Liver (tissue), 9 donors: Measurements from ENCODE around the gene TMPRSS9. TPM values are rescaled to one million over a fixed set of nuclear protein-coding genes. Genes with fewer than 3 reads are reported as not detected.

Experiments
- DNase-seq: peaks from one replicate; pipeline ENCODE4 v3.0.0-alpha.2; 2017; ENCODE audit warnings: low spot score
- H3K27ac ChIP-seq, 2 donors: one replicate each; pipeline ENCODE4 v1.7.0; 2013; ENCODE audit warnings: inconsistent platforms in 2 of 2, low read length in 2 of 2, control low read depth in 1 of 2, low read depth in 1 of 2, mild to moderate bottlenecking in 1 of 2
- H3K27me3 ChIP-seq, 4 donors: one replicate each; pipeline versions ENCODE4 v1.6.1 to v1.7.0; 2013; ENCODE audit warnings: low read length in 3 of 4, inconsistent platforms in 1 of 4, mild to moderate bottlenecking in 1 of 4, moderate library complexity in 1 of 4; ENCODE audit not compliant: control insufficient read depth in 4 of 4, insufficient read depth in 4 of 4
- H3K36me3 ChIP-seq, 4 donors: one replicate each; pipeline versions ENCODE4 v1.6.1 to v1.7.0; 2013; ENCODE audit warnings: low read length in 3 of 4, mild to moderate bottlenecking in 3 of 4, low read depth in 1 of 4, moderate library complexity in 1 of 4; ENCODE audit not compliant: control insufficient read depth in 4 of 4, insufficient read depth in 3 of 4
- H3K4me1 ChIP-seq, 4 donors: one replicate each; pipeline versions ENCODE4 v1.6.1 to v1.7.0; 2013; ENCODE audit warnings: low read length in 3 of 4, mild to moderate bottlenecking in 3 of 4, moderate library complexity in 1 of 4; ENCODE audit not compliant: control insufficient read depth in 4 of 4, insufficient read depth in 4 of 4
- H3K4me3 ChIP-seq, 3 donors: one replicate each; pipeline versions ENCODE4 v1.6.1 to v1.7.0; 2013; ENCODE audit warnings: low read length in 3 of 3, control low read depth in 1 of 3, low read depth in 1 of 3, mild to moderate bottlenecking in 1 of 3
- H3K9ac ChIP-seq, 2 donors: one replicate each; pipeline ENCODE4 v1.7.0; 2013; ENCODE audit warnings: low read length in 2 of 2, mild to moderate bottlenecking in 2 of 2, moderate library complexity in 2 of 2, control low read depth in 1 of 2, low read depth in 1 of 2
- H3K9me3 ChIP-seq, 4 donors: one replicate each; pipeline versions ENCODE4 v1.6.1 to v1.7.0; 2013; ENCODE audit warnings: low read length in 3 of 4; ENCODE audit not compliant: control insufficient read depth in 4 of 4
- ATF3 ChIP-seq: IDR thresholded peaks from 2 replicates; pipeline ENCODE4 v1.6.1; 2016; ENCODE audit warnings: antibody characterized with exemption
- CTCF ChIP-seq: fragments of 150-350 bp; IDR thresholded peaks from 2 replicates; pipeline ENCODE4 v1.5.1; 2017; ENCODE audit warnings: improper control_type of control experiment, low read depth, low read length; ENCODE audit not compliant: missing input control
- EGR1 ChIP-seq, 2 donors: IDR thresholded peaks; 2 replicates each; pipeline ENCODE4 v1.6.1; 2016 to 2018; ENCODE audit warnings: antibody characterized with exemption in 2 of 2, low read depth in 2 of 2
- FOXA1 ChIP-seq: IDR thresholded peaks from 2 replicates; pipeline ENCODE4 v1.6.1; 2016; ENCODE audit warnings: antibody characterized with exemption
- FOXA2 ChIP-seq: IDR thresholded peaks from 2 replicates; pipeline ENCODE4 v1.6.1; 2016; ENCODE audit warnings: antibody characterized with exemption
- GABPA ChIP-seq, 2 donors: IDR thresholded peaks in 1 of 2; conservative IDR thresholded peaks in 1 of 2; 2 replicates each; pipeline ENCODE4 v1.6.1; 2016; ENCODE audit warnings: antibody characterized with exemption in 2 of 2, mild to moderate bottlenecking in 1 of 2, moderate library complexity in 1 of 2
- HNF4A ChIP-seq, 2 donors: conservative IDR thresholded peaks; 2 replicates each; pipeline ENCODE4 v1.6.1; 2016; ENCODE audit warnings: antibody characterized with exemption in 2 of 2, mild to moderate bottlenecking in 2 of 2
- HNF4G ChIP-seq: IDR thresholded peaks from 2 replicates; pipeline ENCODE4 v1.6.1; 2016; ENCODE audit warnings: antibody characterized with exemption
- JUND ChIP-seq, 2 donors: IDR thresholded peaks; 2 replicates each; pipeline ENCODE4 v1.6.1; 2016; ENCODE audit warnings: antibody characterized with exemption in 2 of 2
- MAX ChIP-seq: IDR thresholded peaks from 2 replicates; pipeline ENCODE4 v1.6.1; 2016; ENCODE audit warnings: antibody characterized with exemption
- NR2F2 ChIP-seq: IDR thresholded peaks from 2 replicates; pipeline ENCODE4 v1.6.1; 2016; ENCODE audit warnings: antibody characterized with exemption
- RAD21 ChIP-seq, 2 donors: IDR thresholded peaks; 2 replicates each; pipeline ENCODE4 v1.6.1; 2016; ENCODE audit warnings: antibody characterized with exemption in 2 of 2, mild to moderate bottlenecking in 2 of 2
- REST ChIP-seq: IDR thresholded peaks from 2 replicates; pipeline ENCODE4 v1.6.1; 2016; ENCODE audit warnings: antibody characterized with exemption, mild to moderate bottlenecking
- RXRA ChIP-seq, 2 donors: IDR thresholded peaks; 2 replicates each; pipeline ENCODE4 v1.6.1; 2017 to 2018; ENCODE audit warnings: antibody characterized with exemption in 2 of 2, mild to moderate bottlenecking in 1 of 2
- SP1 ChIP-seq: IDR thresholded peaks from 2 replicates; pipeline ENCODE4 v1.6.1; 2018; ENCODE audit warnings: antibody characterized with exemption, mild to moderate bottlenecking
- TAF1 ChIP-seq: conservative IDR thresholded peaks from 2 replicates; pipeline ENCODE4 v1.6.1; 2016; ENCODE audit warnings: antibody characterized with exemption, mild to moderate bottlenecking
- YY1 ChIP-seq: IDR thresholded peaks from 2 replicates; pipeline ENCODE4 v1.6.1; 2016; ENCODE audit warnings: antibody characterized with exemption, mild to moderate bottlenecking
- ZBTB33 ChIP-seq: IDR thresholded peaks from 2 replicates; pipeline ENCODE4 v1.6.1; 2016; ENCODE audit warnings: antibody characterized with exemption
- WGBS: extraction: QIAGEN DNeasy Blood & Tissue Kit; methylation state at CpG from one replicate; pipeline ENCODE4 v1.1.7; 2013; 5-methylcytosine and 5-hydroxymethylcytosine counted together
- polyA plus RNA-seq, 2 donors: library from polyadenylated mRNA; stranded (reverse) in 1 of 2; unstranded in 1 of 2; fragments of 200-250 nt in 1 of 2; fragments of >200 nt in 1 of 2; fragmentation: Nextera tagmentation in 1 of 2; extraction: Ambion mirVana in 1 of 2; gene quantifications; one replicate each; pipeline versions ENCODE4 v1.2.1 to v1.2.3, GENCODE V29; 2013 to 2015
- total RNA-seq, 2 donors: library from RNA; depleted of rRNA; stranded (reverse); fragments of >200 nt; gene quantifications; one replicate each; pipeline ENCODE4 v1.2.3, GENCODE V29; 2014
- donor health status: healthy.
- donor health status: healthy.
- donor health status: healthy.
- donor health status: healthy.
- donor health status: healthy.

TMPRSS9 gene
- total and polyA plus RNA-seq, 4 donors: 0.39 to 24.8 (median 1.5) TPM

- DNase-seq: no peak
- TF ChIP-seq ZBTB33: no peak
- no peak for TF ChIP-seq ATF3
- no peak for TF ChIP-seq HNF4A (conservative IDR thresholded peaks at IDR 0.05)
- no peak for TF ChIP-seq FOXA1
- no peak for TF ChIP-seq JUND (IDR thresholded peaks at IDR 0.05)
- TF ChIP-seq FOXA2: no peak
- TF ChIP-seq HNF4G: no peak
- TF ChIP-seq CTCF: no peak
- TF ChIP-seq SP1: no peak
- no peak for TF ChIP-seq NR2F2
- H3K9ac ChIP-seq: no peak overlapping the region
- no peaks in the 10 kb centered on the region for H3K9me3 ChIP-seq
- H3K27ac ChIP-seq: no peak overlapping the region
- no peak overlapping the region for H3K4me3 ChIP-seq
- H3K27me3 ChIP-seq: no peaks in the 10 kb centered on the region
- H3K4me1 ChIP-seq: no peaks in the 10 kb centered on the region
- peaks cover 0 to 26% (median 4%) of the 10 kb centered on the region in 4 donors for H3K36me3 ChIP-seq
- WGBS: 96% methylated on average over 31 of the region's 31 CpGs
Measured at GRCh38 chr19:2343289-2343982, 16.6 kb upstream of the TMPRSS9 start.

- DNase-seq: no peak
- H3K9me3 ChIP-seq: no peaks in the 10 kb centered on the region
- no peaks in the 10 kb centered on the region for H3K27me3 ChIP-seq
- H3K27ac ChIP-seq: no peak overlapping the region
- TF ChIP-seq TAF1 (no peak), MAX (no peak), REST (no peak), ZBTB33 (no peak), RAD21 (IDR thresholded peaks at IDR 0.05) (no peak), NR2F2 (no peak), HNF4A (conservative IDR thresholded peaks at IDR 0.05) (no peak), RXRA (IDR thresholded peaks at IDR 0.05) (no peak), EGR1 (IDR thresholded peaks at IDR 0.05; ENCODE audit: low read depth in 2 of 2) (no peak), FOXA1 (no peak), GABPA (IDR thresholded peaks at IDR 0.05 in 1 of 2, conservative IDR thresholded peaks at IDR 0.05 in 1 of 2) (no peak), FOXA2 (no peak), YY1 (no peak), CTCF (no peak), HNF4G (no peak)
- no peak overlapping the region for H3K9ac ChIP-seq
- H3K36me3 ChIP-seq: peaks cover 0 to 24% (median 6%) of the 10 kb centered on the region in 4 donors
- H3K4me1 ChIP-seq: no peaks in the 10 kb centered on the region
- 95% methylated on average over 24 of the region's 24 CpGs for WGBS
- no peak overlapping the region for H3K4me3 ChIP-seq
Measured at GRCh38 chr19:2344381-2344870, 15.6 kb upstream of the TMPRSS9 start.
